ENCODE measurements around the gene ROR1.
A peak's percentile ranks its signal among the peaks of the same experiment; 100 is the strongest.

The ROR1 gene

GRCh38 chr1:64135462-64136223, 361.8 kb downstream of the ROR1 start:
- DNase-seq (ENCODE audit: low read depth, low spot score) = no peak

DNA sequence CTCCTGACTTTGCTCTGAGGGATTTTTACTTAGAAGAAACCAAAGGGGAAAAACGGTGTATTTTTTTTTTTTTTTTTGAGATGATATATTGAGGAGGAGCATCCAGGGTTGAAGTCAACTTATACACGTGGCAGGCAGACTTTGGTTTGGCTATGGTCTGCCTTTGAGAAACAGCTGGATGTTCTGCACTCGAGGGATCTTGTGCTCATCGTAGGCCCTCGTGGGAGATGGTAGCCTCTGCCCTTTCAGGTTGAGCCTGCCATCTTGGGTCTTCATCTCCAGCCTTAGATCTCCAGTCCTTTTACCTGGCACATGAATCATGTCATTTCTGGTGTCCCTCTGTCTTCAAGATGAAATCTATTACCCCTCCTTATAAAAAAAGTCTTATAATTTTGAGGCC, 362.5 kb downstream of the ROR1 start:
- no peak for DNase-seq (ENCODE audit: low read depth, low spot score)

GRCh38 chr1:64136752-64137411, 363.1 kb downstream of the ROR1 start:
- peak; percentile 26 for DNase-seq (ENCODE audit: low read depth, low spot score)

DNA sequence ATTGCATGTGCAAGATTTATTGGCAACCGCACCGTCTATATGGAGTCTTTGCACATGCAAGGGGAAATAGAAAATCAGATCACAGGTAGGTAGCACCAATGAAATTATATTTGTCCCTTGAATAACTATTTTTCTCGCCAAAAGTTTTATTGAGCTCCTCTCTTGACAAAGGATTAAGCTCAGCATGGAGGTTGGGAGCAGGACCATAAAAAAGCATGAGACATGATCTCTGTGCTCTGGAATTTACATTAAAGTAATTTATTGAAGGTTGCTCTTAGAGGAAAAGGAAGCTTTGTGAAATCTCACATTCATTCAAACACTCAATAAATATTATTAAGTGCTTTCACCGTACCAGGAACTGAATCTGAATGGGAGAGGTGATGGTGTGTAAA, 363.6 kb downstream of the ROR1 start:
- DNase-seq (ENCODE audit: low read depth, low spot score) = no peak

GRCh38 chr1:64139877-64140276, 366.1 kb downstream of the ROR1 start:
- DNase-seq (ENCODE audit: low read depth, low spot score) = no peak

DNA sequence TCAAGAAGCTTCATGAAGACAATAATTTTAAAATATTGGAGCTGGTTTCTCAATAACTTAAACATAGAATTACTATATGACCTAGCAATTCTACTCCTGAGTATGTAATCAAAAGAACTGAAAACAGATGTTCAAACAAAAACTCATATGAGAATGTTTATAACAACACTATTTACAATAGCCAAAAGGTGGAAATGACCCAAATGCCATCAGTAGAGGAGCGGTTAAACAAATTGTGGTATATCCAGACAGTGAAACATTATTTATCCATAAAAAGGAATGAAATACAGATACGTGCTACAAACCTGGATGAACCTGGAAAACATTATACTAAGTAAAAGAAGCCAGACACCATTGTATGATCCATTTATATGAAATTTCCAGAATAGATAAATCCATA, 366.8 kb downstream of the ROR1 start:
- no peak for DNase-seq (ENCODE audit: low read depth, low spot score)

- no peak for DNase-seq (ENCODE audit: low read depth, low spot score)
Measured at GRCh38 chr1:64147045-64147724, 373.4 kb downstream of the ROR1 start.

- DNase-seq (ENCODE audit: low read depth, low spot score) = no peak
Measured at GRCh38 chr1:64147759-64148158, 373.9 kb downstream of the ROR1 start.

GRCh38 chr1:64150266-64150665, 376.4 kb downstream of the ROR1 start:
- DNase-seq (ENCODE audit: low read depth, low spot score) = no peak

DNA sequence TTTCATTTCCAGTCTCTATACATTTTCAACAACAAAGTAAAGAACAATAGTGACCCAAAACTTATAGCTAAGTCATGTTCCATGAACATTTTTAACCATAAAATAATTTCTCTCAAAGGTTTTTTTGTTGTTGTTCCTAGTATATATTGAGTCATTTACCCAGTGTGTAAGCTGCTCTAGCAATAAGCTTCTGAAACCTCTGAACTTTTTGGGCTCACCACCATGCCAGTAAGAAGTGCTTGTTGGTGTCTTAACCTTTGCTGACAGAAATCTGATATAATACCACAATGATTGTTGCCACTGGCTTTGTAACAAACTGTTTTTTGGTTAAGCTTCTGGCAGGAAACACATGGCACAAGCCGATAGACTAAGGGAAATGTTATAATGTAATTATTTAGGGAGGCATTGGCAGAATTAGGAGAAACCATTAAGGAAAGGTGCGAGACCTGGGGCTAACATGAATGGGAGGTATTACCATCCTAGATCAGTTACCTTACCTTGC, 377.0 kb downstream of the ROR1 start:
- DNase-seq (ENCODE audit: low read depth, low spot score) = no peak

GRCh38 chr1:64155278-64155677, 381.5 kb downstream of the ROR1 start:
- no peak for DNase-seq (ENCODE audit: low read depth, low spot score)

DNA sequence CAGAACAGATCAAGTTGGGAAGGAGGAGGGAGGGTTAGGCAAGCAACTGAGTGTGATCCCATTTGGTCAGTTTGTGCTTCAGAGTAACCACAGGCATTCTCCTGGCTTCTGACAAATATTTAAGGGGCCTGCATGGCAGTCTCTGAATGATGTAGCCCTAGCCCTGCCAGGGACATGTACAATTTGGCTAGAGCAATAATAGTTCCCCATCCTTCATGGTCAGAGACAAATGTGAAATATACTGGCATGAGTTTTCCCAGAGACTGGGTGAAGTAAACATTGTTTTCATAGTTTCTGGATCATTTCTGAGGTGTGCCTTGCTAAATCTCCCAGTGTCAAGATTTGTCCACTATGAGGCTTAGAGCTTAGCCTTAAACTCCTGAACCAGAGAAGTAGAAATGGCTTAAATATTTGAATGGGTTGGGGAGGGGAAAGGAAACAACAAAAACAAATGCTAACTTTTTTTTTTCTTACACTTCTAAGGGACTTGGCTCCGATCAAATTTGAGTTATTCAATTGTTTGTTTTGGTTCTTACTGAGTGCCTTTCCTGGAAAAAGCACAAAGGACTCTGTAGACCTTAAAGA, 387.6 kb downstream of the ROR1 start:
- DNase-seq (ENCODE audit: low read depth, low spot score) = no peak

- no peak for DNase-seq (ENCODE audit: low read depth, low spot score)
Measured at GRCh38 chr1:64162151-64162550, 388.3 kb downstream of the ROR1 start.

GRCh38 chr1:64162804-64163203, 389.0 kb downstream of the ROR1 start:
- DNase-seq (ENCODE audit: low read depth, low spot score) = no peak

GRCh38 chr1:64163431-64163830, 389.6 kb downstream of the ROR1 start:
- no peak for DNase-seq (ENCODE audit: low read depth, low spot score)

DNA sequence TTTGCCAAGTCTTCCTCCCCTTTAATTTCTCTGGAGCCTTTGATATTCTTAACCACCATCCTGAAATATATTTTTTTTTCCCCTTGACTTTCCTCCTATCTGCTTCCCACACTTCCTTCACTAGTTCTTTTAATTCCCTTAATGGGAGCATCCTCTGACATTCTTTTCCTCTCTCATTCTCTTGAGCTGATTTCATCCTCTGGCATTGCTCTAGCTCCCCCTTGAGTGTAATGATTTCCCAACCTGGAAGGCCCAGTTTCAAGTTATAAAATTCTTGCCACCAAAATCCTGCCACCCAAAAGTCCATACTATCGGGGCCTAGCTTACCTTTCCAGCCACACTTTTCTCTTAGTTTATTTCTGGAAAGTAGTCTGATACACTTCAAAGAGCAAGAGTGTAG, 390.2 kb downstream of the ROR1 start:
- no peak for DNase-seq (ENCODE audit: low read depth, low spot score)

GRCh38 chr1:64166629-64167028, 392.8 kb downstream of the ROR1 start:
- DNase-seq (ENCODE audit: low read depth, low spot score) = no peak

DNA sequence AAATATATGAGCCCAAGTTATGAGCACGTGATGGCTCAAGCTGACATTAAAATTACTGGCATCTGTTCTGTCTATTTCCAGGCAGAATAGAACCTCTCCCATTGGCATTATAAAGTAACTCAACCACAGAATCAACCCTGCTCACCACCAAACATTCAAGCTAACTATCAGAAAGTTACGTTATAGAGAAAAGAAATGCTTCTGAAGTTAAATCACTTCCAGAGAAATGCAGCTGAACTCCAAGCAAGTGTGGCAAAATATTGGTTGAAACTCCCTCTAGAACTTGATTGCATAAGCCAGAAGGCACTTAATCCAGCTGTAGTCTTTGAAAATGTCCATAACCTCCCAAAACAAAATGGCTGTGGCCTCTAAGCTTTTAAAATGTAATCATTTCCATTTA, 393.4 kb downstream of the ROR1 start:
- DNase-seq (ENCODE audit: low read depth, low spot score) = no peak

GRCh38 chr1:64171246-64171645, 397.4 kb downstream of the ROR1 start:
- DNase-seq (ENCODE audit: low read depth, low spot score) = no peak

GRCh38 chr1:64171797-64172281, 398.0 kb downstream of the ROR1 start:
- no peak for DNase-seq (ENCODE audit: low read depth, low spot score)

DNA sequence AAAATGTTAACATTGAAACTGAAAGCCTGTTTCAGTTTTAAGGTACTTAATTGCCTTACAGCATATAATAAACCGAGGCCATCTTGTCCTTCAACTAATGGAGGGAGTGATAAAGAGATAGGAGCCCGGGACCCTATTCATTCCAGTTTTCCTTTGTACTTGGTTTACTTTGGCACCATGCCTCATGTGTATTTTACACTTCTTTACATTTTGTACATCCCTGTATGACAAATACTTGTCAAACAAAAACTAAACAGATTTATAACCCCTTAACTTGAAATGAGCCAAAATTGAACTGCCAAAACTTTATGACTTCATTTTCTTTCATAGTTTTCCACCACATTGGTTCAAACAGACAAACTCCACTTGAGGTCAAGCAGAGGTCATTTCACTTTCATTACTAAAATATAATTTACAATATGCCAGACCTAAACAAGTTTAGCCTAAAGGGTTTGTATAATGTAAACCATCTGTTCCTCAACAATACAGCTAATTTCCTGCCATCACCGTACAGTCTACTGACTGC, 398.7 kb downstream of the ROR1 start:
- no peak for DNase-seq (ENCODE audit: low read depth, low spot score)

Measured in activated CD4-positive, CD25-positive, alpha-beta regulatory T cell treated with anti-CD3 and anti-CD28 coated beads, Interleukin-2, amount 50 U/mL, for 16 hours (primary cell).